Activated CD4-positive, alpha-beta T cell treated with anti-CD3 and anti-CD28 coated beads, Interleukin-2, Interleukin-4, amounts not matched to agents 100 ng/mL and 50 ng/mL, durations not matched to agents 16 hours and 8 hours (primary cell): Measurements from ENCODE around the gene ACER3.
"Not testable (repeated sequence)": the region's sequence is repeated elsewhere in the genome, so short reads cannot be mapped to it uniquely, and the experiment has no call there.

Source experiments
- DNase-seq: peaks from one replicate; pipeline ENCODE4 v3.0.0-alpha.2; 2020; ENCODE audit warnings: low spot score

ACER3 gene

GRCh38 chr11:76836613-76837291, 24.0 kb upstream of the ACER3 start:
- DNase-seq: no peak

- DNase-seq: no peak
Measured at GRCh38 chr11:76837696-76838677, 22.7 kb upstream of the ACER3 start.

GRCh38 chr11:76838678-76839068, 22.0 kb upstream of the ACER3 start:
- DNase-seq: no peak

DNA sequence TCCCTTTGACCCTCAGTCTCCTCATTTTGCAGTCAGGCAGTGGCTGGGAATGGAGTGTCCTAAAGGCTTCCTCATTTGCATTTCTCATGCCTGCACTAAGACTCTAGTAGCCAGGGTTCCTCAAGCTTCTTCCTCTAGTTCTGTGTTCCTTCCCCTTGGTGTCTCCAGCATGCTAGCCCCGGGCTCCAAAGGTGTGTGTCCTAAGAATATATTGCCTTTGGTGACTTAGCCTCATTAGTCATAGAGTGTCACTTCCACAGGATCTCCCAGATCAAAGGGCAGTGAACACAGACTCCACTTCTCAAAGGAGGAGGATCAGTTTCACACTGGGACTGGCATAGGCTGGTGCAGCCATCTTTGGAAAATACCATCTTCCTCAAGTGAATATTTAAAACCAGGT, 21.4 kb upstream of the ACER3 start:
- no peak for DNase-seq

DNA sequence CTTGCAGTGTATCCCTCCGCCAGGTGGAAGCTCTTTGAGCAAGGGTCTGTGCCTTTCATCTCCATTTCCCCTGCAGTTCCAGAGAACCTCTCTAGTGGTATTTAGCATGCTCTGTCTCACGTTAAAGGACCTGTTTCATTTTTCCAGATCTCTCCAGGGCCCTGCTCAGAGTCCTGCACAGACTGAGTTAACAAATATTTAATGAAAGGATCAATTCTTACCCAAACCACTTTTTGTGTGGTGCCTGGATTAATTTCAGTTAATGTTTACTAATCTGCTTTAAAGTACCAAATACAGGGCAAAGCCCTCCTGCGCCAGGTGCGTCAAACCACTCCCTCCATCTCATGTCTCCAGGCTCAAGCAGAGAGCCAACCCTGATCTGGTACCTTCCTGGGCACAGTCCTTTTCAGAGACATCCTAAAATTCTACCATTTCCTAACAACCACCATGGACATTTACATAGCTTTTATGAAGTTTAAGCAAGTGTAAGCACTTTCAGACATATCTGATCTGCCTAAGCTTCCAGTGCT, 18.7 kb upstream of the ACER3 start:
- DNase-seq: no peak

DNA sequence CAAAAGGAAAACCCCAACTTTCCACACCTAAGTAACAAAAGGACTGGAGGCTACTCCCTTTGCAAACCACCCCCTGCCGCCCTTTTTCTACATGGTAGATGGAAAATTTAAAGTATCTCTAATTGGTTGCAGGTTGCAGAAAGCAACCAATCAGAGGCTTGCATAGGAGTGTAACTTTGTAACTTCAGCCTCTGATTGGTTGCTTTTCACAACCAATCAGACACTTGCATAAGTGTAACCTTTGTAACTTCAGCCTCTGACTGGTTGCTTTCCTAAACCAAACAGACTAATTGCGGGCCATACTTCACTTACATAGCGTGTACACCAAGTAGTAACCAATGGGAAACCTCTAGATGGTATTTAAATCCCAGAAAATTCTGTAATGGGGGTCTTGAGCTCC, 16.8 kb upstream of the ACER3 start:
- DNase-seq: no peak

- no peak for DNase-seq
Measured at GRCh38 chr11:76844511-76844910, 16.2 kb upstream of the ACER3 start.

GRCh38 chr11:76845069-76845468, 15.6 kb upstream of the ACER3 start:
- DNase-seq: no peak

DNA sequence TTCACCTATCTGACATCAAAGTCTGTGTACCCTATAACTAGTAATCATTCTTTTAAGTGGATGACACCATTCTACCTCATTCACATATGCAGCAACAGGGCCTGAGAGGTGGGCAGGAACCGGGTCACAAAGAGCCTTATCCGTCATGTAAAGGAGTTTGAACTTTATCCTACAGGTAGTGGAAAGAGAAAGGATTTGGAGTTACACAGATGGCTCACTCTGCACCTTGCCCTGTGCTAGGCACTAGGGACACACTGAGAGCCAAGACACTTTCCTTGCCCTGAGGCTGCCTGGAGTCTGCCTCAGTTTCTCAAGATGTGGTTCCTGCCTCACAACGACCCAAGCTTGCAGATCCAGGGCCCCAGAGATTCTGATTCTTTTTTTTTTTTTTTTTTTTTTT, 14.3 kb upstream of the ACER3 start:
- no peak for DNase-seq

GRCh38 chr11:76849376-76849775, 11.3 kb upstream of the ACER3 start:
- DNase-seq: no peak

GRCh38 chr11:76850130-76850529, 10.6 kb upstream of the ACER3 start:
- DNase-seq: no peak

DNA sequence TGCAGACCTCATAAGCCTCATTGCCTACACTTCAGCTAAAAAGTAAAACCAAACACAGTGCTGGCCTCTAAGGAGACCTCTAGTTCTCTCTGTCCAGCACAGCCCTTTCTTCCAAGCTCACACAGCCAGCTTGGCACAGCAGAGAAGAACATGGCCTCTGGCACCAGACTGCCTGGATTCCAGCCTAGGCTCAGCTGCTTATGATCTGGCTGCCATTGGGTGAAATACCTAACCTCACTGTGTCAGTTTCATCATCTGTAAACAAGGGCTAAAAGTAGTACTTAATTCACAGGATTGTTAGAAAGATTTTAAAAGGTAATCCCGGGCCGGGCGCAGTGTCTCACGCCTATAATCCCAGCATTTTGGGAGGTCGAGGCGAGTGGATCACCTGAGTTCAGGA, 9.9 kb upstream of the ACER3 start:
- DNase-seq: no peak

- no peak for DNase-seq
Measured at GRCh38 chr11:76854709-76855108, 6.0 kb upstream of the ACER3 start.

DNA sequence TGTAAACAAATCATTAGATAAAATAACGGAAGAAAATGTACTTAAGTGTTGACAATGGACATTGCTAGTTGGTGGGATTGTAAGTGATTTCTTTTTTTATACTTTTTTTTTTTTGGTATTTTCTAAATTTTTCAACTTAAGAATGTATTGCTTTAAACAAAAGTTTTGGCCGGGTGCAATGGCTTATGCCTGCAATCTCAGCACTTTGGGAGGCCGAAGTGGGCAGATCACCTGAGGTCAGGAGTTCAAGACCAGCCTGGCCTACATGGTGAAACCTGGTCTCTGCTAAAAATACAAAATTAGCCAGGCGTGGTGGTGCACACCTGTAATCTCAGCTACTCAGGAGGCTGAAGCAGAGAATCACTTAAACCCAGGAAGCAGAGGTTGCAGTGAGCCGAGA, 5.0 kb upstream of the ACER3 start:
- DNase-seq: not testable (repeated sequence)

- no peak for DNase-seq
Measured at GRCh38 chr11:76856106-76856505, 4.6 kb upstream of the ACER3 start.

- DNase-seq: no peak
Measured at GRCh38 chr11:76856571-76856970, 4.1 kb upstream of the ACER3 start.

- DNase-seq: no peak
Measured at GRCh38 chr11:76857781-76858410, 2.8 kb upstream of the ACER3 start.

DNA sequence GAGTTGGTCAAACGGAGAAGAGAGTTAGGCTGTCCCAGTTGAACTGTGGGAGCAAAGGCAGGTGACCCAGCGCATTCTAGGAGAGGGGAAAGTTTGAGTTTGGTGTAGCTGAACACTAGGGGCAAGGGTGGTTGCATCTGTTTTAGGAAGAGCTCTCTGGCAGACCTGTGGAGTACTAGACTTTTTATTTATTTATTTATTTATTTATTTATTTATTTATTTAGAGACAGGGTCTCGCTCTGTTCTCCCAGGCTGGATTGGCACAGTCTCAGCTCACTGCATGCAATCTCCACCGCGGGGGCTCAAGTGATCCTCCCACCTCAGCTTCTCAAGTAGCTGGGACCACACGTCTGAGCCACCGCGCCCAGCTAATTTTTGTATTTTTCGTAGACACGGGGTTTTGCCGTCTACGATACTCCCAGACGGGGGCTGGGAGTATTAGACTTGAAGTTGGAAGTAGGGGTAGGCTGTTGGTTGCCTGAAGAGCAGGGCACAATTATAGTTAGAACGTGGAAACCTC, 950 bp upstream of the ACER3 start:
- DNase-seq: no peak

DNA sequence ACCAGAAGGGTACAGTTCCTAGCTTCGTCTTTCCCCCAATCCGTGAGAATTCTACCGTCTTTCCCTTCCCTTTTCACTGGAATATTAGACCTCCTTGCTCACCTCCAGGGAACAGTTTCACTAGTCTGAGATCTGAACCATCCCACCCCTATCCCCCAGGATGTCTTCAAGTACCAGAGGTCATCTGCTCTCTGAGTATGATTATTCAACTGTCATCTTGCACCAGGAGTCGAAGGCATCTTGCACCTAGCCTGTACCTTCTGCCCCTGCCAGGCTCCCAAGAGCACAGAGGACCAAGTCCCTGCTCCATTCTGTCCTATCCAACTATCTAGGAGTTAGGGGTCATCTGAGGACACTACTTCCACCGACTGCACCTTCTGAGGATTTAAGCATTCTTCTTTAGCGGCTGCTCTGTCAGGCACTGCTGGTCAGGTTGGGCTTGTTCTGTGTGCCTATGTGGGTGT, 804 bp downstream of the ACER3 start:
- DNase-seq: no peak

DNA sequence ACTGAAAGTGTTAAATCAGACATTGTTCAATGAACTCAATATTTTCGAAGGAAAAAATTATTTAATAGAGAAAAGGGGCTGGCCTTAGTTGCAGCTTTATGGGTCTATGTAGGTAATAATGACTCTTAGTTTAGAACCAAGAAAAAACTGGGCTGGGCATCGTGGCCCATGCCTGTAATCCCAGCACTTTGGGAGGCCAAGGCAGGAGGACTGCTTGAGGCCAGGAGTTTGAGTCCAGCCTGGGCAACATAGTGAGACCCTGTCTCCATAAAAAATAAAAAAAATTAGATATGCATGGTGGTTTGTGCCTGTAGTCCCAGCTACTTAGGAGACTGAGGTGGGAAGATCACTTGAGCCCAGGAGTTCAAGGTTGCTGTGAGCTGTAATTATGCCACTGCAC, 2.1 kb downstream of the ACER3 start:
- not testable (repeated sequence) for DNase-seq

- no peak for DNase-seq
Measured at GRCh38 chr11:76863196-76863777, 2.6 kb downstream of the ACER3 start.
